ENCODE measurements around the gene FBXO47. TPM values are rescaled to one million over a fixed set of nuclear protein-coding genes. Genes with fewer than 3 reads are reported as not detected.

Gene FBXO47
- total RNA-seq, 4 donors from 2014 or later: not detected

DNA sequence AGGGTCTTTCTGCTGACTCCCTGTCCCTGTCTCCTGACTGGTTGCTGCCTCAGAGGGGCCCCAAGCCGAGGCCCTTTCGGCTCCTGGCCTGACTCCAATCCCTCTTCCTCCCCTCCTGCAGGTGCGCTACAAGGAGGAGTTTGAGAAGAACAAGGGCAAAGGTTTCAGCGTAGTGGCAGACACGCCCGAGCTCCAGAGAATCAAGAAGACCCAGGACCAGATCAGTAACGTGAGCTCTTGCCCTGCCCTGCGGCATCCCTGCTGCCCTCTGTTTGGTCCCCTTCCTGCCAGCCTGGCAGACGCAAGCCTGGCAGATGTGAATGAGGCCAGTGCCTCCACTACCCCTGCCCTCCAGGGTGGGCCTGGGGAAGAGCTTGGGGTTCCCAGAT lies 68.9 kb downstream of the FBXO47 start:
- H3K27me3 ChIP-seq: no peaks in the 10 kb centered on the region
- H3K27ac ChIP-seq: peak overlapping the region; percentile 64 to 81 (median 76)
- H3K4me3 ChIP-seq: no peak overlapping the region
- H3K9me3 ChIP-seq: no peaks in the 10 kb centered on the region
- peaks cover 61 to 71% of the 10 kb centered on the region in 2 donors for H3K4me1 ChIP-seq
- in situ Hi-C loops (cut with MboI; ENCODE audit: low sequenced_read_pairs in 4 of 4) (loop anchor here in 1 of 4 donors (25.0 kb wide), 1 partner anchor 89 kb away; no protein-coding TSS in a partner anchor), intact Hi-C loops (cut with DNase I; ENCODE audit: low total_unique reads) (no loop called here)
- TF ChIP-seq, protein P1, sequence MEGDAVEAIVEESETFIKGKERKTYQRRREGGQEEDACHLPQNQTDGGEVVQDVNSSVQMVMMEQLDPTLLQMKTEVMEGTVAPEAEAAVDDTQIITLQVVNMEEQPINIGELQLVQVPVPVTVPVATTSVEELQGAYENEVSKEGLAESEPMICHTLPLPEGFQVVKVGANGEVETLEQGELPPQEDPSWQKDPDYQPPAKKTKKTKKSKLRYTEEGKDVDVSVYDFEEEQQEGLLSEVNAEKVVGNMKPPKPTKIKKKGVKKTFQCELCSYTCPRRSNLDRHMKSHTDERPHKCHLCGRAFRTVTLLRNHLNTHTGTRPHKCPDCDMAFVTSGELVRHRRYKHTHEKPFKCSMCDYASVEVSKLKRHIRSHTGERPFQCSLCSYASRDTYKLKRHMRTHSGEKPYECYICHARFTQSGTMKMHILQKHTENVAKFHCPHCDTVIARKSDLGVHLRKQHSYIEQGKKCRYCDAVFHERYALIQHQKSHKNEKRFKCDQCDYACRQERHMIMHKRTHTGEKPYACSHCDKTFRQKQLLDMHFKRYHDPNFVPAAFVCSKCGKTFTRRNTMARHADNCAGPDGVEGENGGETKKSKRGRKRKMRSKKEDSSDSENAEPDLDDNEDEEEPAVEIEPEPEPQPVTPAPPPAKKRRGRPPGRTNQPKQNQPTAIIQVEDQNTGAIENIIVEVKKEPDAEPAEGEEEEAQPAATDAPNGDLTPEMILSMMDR (IDR thresholded peaks at IDR 0.05 in 4 of 5, conservative IDR thresholded peaks at IDR 0.05 in 1 of 5): no peak
- no peak for TF ChIP-seq POLR2A (IDR thresholded peaks at IDR 0.05)
- ATAC-seq (no peak), DNase-seq (no peak)
- no peaks in the 10 kb centered on the region for H3K36me3 ChIP-seq

DNA sequence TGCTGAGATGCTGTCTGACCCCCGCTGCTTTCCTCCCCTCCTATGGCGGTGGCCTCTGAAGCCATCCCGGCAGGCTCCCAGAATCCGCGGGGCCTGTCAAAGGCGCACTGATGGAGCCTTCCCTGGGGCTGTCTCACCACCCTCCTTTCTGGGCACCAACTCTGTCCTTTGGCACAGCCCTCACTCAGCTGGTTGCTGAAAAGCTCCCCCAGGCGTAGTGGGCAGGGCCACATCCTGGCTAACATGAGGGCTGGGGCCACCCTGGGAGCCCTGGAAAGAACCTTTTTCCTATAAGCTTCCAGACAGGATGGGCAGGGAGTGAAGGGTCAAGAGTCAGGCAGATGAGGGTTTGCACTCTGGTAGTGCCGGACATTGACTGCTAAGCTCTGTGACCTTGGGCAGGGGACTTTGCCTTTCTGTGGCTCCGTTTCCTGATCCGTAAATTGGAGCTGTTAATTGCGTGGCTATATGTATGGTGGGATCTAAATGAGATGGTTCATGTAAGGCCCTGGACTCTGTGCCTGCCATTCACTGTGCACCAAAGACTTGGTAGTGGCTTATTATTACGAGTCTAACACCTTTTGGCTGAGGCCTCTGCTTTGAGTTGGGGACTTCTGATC lies 69.4 kb downstream of the FBXO47 start:
- H3K9me3 ChIP-seq: no peaks in the 10 kb centered on the region
- no peak for DNase-seq
- in situ Hi-C loops (cut with MboI; ENCODE audit: low sequenced_read_pairs in 4 of 4): loop anchor here in 1 of 4 donors (25.0 kb wide), 1 partner anchor 90 kb away; no protein-coding TSS in a partner anchor
- no peaks in the 10 kb centered on the region for H3K36me3 ChIP-seq
- H3K4me3 ChIP-seq: peak overlapping the region in 1 of 4 donors; percentile 6
- H3K4me1 ChIP-seq: peaks cover 61 to 75% of the 10 kb centered on the region in 2 donors
- peak overlapping the region; percentile 64 to 81 (median 76) for H3K27ac ChIP-seq
- intact Hi-C loops (cut with DNase I; ENCODE audit: low total_unique reads): no loop called here
- no peaks in the 10 kb centered on the region for H3K27me3 ChIP-seq
- ATAC-seq: peak in 1 of 2 donors; percentile 6
- TF ChIP-seq POLR2A (IDR thresholded peaks at IDR 0.05): no peak
- TF ChIP-seq, protein P1 (IDR thresholded peaks at IDR 0.05 in 4 of 5, conservative IDR thresholded peaks at IDR 0.05 in 1 of 5): no peak

DNA sequence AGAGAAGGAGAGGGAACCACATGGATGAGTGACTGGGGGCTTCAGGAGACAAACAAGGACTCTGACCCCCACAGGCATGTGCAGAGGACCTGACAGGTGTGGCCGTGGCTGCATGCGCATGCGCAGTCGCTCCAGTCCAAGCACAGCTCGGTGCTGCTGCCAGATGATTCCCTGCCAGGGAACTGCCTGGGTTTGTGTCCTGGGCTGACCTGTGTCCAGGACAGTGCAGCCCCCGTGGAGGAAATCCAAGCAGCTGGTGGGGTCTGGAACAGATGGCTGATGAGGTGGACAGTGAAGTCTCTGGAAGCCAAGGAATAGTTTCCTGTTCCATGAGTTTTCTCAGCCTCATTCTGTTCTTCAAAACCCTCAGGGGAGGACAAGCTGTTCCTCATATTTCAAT lies 70.0 kb downstream of the FBXO47 start:
- Histone ChIP-seq H3K27ac (peak overlapping the region; percentile 64 to 81 (median 76)), H3K9me3 (no peaks in the 10 kb centered on the region), H3K4me3 (no peak overlapping the region), H3K4me1 (peaks cover 59 to 69% of the 10 kb centered on the region in 2 donors), H3K36me3 (no peaks in the 10 kb centered on the region), H3K27me3 (no peaks in the 10 kb centered on the region)
- intact Hi-C loops (cut with DNase I; ENCODE audit: low total_unique reads): no loop called here
- in situ Hi-C loops (cut with MboI; ENCODE audit: low sequenced_read_pairs in 4 of 4): loop anchor here in 1 of 4 donors (25.0 kb wide), 1 partner anchor 90 kb away; no protein-coding TSS in a partner anchor
- TF ChIP-seq, protein P1 (IDR thresholded peaks at IDR 0.05 in 4 of 5, conservative IDR thresholded peaks at IDR 0.05 in 1 of 5): no peak
- TF ChIP-seq POLR2A (IDR thresholded peaks at IDR 0.05): no peak
- peak; percentile 63 to 85 for DNase-seq
- peak; percentile 43 to 47 for ATAC-seq

DNA sequence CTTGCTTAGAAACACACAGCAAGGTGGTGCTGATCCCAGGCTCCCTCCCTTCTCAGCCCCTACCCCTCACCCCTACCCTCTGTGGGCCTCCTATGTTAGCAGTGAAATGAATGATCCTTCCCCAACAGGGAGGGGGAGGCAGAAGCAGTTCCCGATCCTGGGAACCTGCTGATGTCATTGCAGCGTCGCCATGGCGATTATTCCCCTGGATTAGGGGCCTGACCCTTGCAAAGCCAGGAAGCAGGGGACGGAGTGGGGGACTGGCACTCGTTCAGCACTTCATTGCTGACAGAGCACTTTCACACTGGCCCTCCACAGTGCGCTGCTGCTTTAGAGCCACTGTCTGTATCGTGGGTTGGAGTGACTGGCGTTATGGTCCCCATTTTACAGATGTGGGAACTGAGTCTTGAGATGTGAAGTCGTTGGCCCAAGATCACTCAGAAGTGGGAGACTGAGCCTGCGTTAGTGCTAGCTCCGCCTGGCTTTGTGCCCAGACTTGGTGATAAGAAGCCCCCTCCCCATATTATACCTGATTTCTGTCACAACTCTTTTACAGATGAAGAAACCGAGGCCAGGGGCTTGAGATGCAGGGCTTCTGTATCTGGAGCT lies 70.8 kb downstream of the FBXO47 start:
- ATAC-seq (no peak), DNase-seq (no peak)
- Histone ChIP-seq H3K27ac (peak overlapping the region; percentile 64 to 81 (median 76)), H3K4me3 (no peak overlapping the region), H3K4me1 (peaks cover 53 to 64% of the 10 kb centered on the region in 2 donors), H3K9me3 (no peaks in the 10 kb centered on the region), H3K36me3 (peaks cover 0 to 7% of the 10 kb centered on the region in 2 donors), H3K27me3 (no peaks in the 10 kb centered on the region)
- intact Hi-C loops (cut with DNase I; ENCODE audit: low total_unique reads): no loop called here
- in situ Hi-C loops (cut with MboI; ENCODE audit: low sequenced_read_pairs in 4 of 4): loop anchor here in 1 of 4 donors (25.0 kb wide), 1 partner anchor 91 kb away; no protein-coding TSS in a partner anchor
- TF ChIP-seq POLR2A (IDR thresholded peaks at IDR 0.05): no peak
- TF ChIP-seq, protein P1 (IDR thresholded peaks at IDR 0.05 in 4 of 5, conservative IDR thresholded peaks at IDR 0.05 in 1 of 5): no peak
